A673 (cell line): ENCODE results near the gene B3GALT5.

Experiments
- CTCF ChIP-seq: fragments of 300-800, 200-600 bp; sonication (generic); conservative IDR thresholded peaks from 2 replicates; pipeline ENCODE4 v1.5.1; 2017; ENCODE audit warnings: low read depth, mild to moderate bottlenecking, antibody characterized with exemption, low read length, moderate library complexity, mixed read lengths
- EZH2 ChIP-seq: fragments of 200-600 bp; sonication (generic); IDR thresholded peaks from 2 replicates; pipeline ENCODE4 v1.6.1; 2017; ENCODE audit warnings: borderline replicate concordance, low read depth, mild to moderate bottlenecking, mixed read lengths, antibody characterized with exemption, low read length; ENCODE audit not compliant: poor library complexity, severe bottlenecking

DNA sequence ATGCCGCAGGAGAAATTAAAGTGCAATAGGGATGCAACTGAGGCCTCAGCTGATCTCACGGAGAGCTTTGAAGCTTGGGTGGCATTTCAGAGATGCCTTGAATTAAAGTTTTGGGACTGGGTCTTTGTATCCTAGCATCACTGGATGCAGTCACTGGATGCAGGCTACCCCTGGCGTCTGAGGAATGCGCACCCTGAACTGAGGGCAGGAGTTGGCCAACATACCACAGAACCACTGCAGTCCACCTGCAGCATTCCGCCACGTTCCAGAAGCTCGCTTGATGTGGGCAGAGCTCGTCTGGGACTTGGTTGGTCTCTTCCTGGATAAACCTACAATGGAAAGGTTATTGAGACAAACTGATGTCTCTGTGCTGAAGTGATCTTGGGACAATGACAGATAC lies 98.1 kb downstream of the B3GALT5 start:
- TF ChIP-seq CTCF: no peak
- TF ChIP-seq EZH2: no peak
